ENCODE measurements around the gene FRYL.

The FRYL gene

GRCh38 chr4:48543796-48544195 is 236.3 kb downstream of the FRYL start:
- Histone ChIP-seq H4K20me1 (ENCODE audit: low read depth, low read length) (no peaks in the 10 kb centered on the region), H3K27ac (ENCODE audit: low read depth, low read length) (no peak overlapping the region), H3K9ac (ENCODE audit: low read length) (no peak overlapping the region), H3K9me2 (replicated peaks; ENCODE audit: insufficient read depth, low read length) (no peaks in the 10 kb centered on the region), H3K79me2 (ENCODE audit: insufficient read depth, low read length) (no peaks in the 10 kb centered on the region), H3K27me3 (ENCODE audit: low read length) (no peaks in the 10 kb centered on the region), H2AFZ (ENCODE audit: low read depth, low read length, severe bottlenecking) (no peak overlapping the region), H3K4me3 (ENCODE audit: insufficient read depth, low read length, poor library complexity, severe bottlenecking) (no peak overlapping the region), H3K9me3 (ENCODE audit: insufficient read depth, low read length) (no peaks in the 10 kb centered on the region), H3K4me2 (ENCODE audit: low read depth, low read length, poor library complexity, severe bottlenecking) (no peak overlapping the region), H3F3A (ENCODE audit: insufficient read depth) (peaks cover 9% of the 10 kb centered on the region; the same call in 1 of the 2 replicates), H3K36me3 (ENCODE audit: low read length) (peaks cover 51% of the 10 kb centered on the region; the same call in 1 of the 2 replicates)
- TF ChIP-seq CTCF (IDR thresholded peaks at IDR 0.05; ENCODE audit: insufficient read depth, low read length, poor library complexity, severe bottlenecking), result no peak
- TF ChIP-seq EZH2phosphoT487 (conservative IDR thresholded peaks at IDR 0.05; ENCODE audit: low read length), result no peak

- Histone ChIP-seq H2AFZ (ENCODE audit: low read depth, low read length, severe bottlenecking) (no peak overlapping the region), H3K27ac (ENCODE audit: low read depth, low read length) (no peak overlapping the region), H3F3A (ENCODE audit: insufficient read depth) (peaks cover 13% of the 10 kb centered on the region; the same call in 1 of the 2 replicates), H3K9ac (ENCODE audit: low read length) (no peak overlapping the region), H3K9me2 (replicated peaks; ENCODE audit: insufficient read depth, low read length) (no peaks in the 10 kb centered on the region), H3K4me3 (ENCODE audit: insufficient read depth, low read length, poor library complexity, severe bottlenecking) (no peak overlapping the region), H3K27me3 (ENCODE audit: low read length) (no peaks in the 10 kb centered on the region), H3K79me2 (ENCODE audit: insufficient read depth, low read length) (no peaks in the 10 kb centered on the region), H3K4me2 (ENCODE audit: low read depth, low read length, poor library complexity, severe bottlenecking) (no peak overlapping the region), H3K9me3 (ENCODE audit: insufficient read depth, low read length) (no peaks in the 10 kb centered on the region), H4K20me1 (ENCODE audit: low read depth, low read length) (no peaks in the 10 kb centered on the region), H3K36me3 (ENCODE audit: low read length) (peaks cover 48% of the 10 kb centered on the region; the same call in 1 of the 2 replicates)
- TF ChIP-seq CTCF (IDR thresholded peaks at IDR 0.05; ENCODE audit: insufficient read depth, low read length, poor library complexity, severe bottlenecking) (no peak), EZH2phosphoT487 (conservative IDR thresholded peaks at IDR 0.05; ENCODE audit: low read length) (no peak)
These were observed 237.2 kb downstream of the FRYL start for GRCh38 chr4:48542888-48543287.

GRCh38 chr4:48539597-48539996 is 240.5 kb downstream of the FRYL start:
- peaks cover 5% of the 10 kb centered on the region; the same call in 1 of the 2 replicates for H3F3A ChIP-seq (ENCODE audit: insufficient read depth)
- H3K9me3 ChIP-seq (ENCODE audit: insufficient read depth, low read length), result no peaks in the 10 kb centered on the region
- H3K9ac ChIP-seq (ENCODE audit: low read length), result no peak overlapping the region
- TF ChIP-seq CTCF (IDR thresholded peaks at IDR 0.05; ENCODE audit: insufficient read depth, low read length, poor library complexity, severe bottlenecking) (no peak), EZH2phosphoT487 (conservative IDR thresholded peaks at IDR 0.05; ENCODE audit: low read length) (no peak)
- no peak overlapping the region for H3K27ac ChIP-seq (ENCODE audit: low read depth, low read length)
- no peaks in the 10 kb centered on the region for H4K20me1 ChIP-seq (ENCODE audit: low read depth, low read length)
- H2AFZ ChIP-seq (ENCODE audit: low read depth, low read length, severe bottlenecking), result no peak overlapping the region
- peaks cover 42% of the 10 kb centered on the region; the same call in 1 of the 2 replicates for H3K36me3 ChIP-seq (ENCODE audit: low read length)
- no peaks in the 10 kb centered on the region for H3K9me2 ChIP-seq (replicated peaks; ENCODE audit: insufficient read depth, low read length)
- no peak overlapping the region for H3K4me3 ChIP-seq (ENCODE audit: insufficient read depth, low read length, poor library complexity, severe bottlenecking)
- H3K4me2 ChIP-seq (ENCODE audit: low read depth, low read length, poor library complexity, severe bottlenecking), result no peak overlapping the region
- no peaks in the 10 kb centered on the region for H3K79me2 ChIP-seq (ENCODE audit: insufficient read depth, low read length)
- H3K27me3 ChIP-seq (ENCODE audit: low read length), result no peaks in the 10 kb centered on the region

Data from SU-DHL-6 (cell line).